Trophoblast cell (in vitro differentiated cells and primary cell): ENCODE results near the gene CHAT.
A peak's percentile ranks its signal among the peaks of the same experiment; 100 is the strongest.

Experiments
- DNase-seq, 2 donors: peaks; one replicate each; pipeline ENCODE4 v3.0.0-alpha.2; 2016
- H2AFZ ChIP-seq: 2 replicates; pipeline ENCODE4 v1.6.1; 2013; ENCODE audit warnings: low read length, moderate library complexity, mild to moderate bottlenecking; ENCODE audit not compliant: insufficient read depth, poor library complexity
- H2AK5ac ChIP-seq: 2 replicates; pipeline ENCODE4 v1.6.1; 2013; ENCODE audit warnings: mild to moderate bottlenecking, low read length
- H2BK120ac ChIP-seq: 2 replicates; pipeline ENCODE4 v1.6.1; 2013; ENCODE audit warnings: low read length, mild to moderate bottlenecking, moderate library complexity; ENCODE audit not compliant: insufficient read depth, poor library complexity
- H2BK12ac ChIP-seq: 2 replicates; pipeline ENCODE4 v1.6.1; 2013; ENCODE audit warnings: mild to moderate bottlenecking, low read length, moderate library complexity
- H2BK5ac ChIP-seq: 2 replicates; pipeline ENCODE4 v1.6.1; 2013; ENCODE audit warnings: low read length, low read depth, moderate library complexity, mild to moderate bottlenecking; ENCODE audit not compliant: poor library complexity
- H3K14ac ChIP-seq: 2 replicates; pipeline ENCODE4 v1.6.1; 2013; ENCODE audit warnings: mild to moderate bottlenecking, low read length
- H3K18ac ChIP-seq: 2 replicates; pipeline ENCODE4 v1.6.1; 2013; ENCODE audit warnings: mild to moderate bottlenecking, low read length
- H3K23ac ChIP-seq: 2 replicates; pipeline ENCODE4 v1.6.1; 2013; ENCODE audit warnings: low read length
- H3K27ac ChIP-seq: 2 replicates; pipeline ENCODE4 v1.5.1; 2013; ENCODE audit warnings: low read depth, mild to moderate bottlenecking, inconsistent platforms, low read length, moderate library complexity
- H3K27me3 ChIP-seq: 2 replicates; pipeline ENCODE4 v1.6.1; 2013; ENCODE audit warnings: inconsistent platforms, mild to moderate bottlenecking, low read length, moderate library complexity; ENCODE audit not compliant: insufficient read depth
- H3K36me3 ChIP-seq, 2 experiments: 1 replicate in 1 of 2; 2 replicates in 1 of 2; pipeline ENCODE4 v1.6.1; 2013; ENCODE audit warnings: low read length in 2 of 2, mild to moderate bottlenecking in 2 of 2, moderate library complexity in 1 of 2; ENCODE audit not compliant: insufficient read depth in 2 of 2, control insufficient read depth in 1 of 2
- H3K4ac ChIP-seq: 2 replicates; pipeline ENCODE4 v1.6.1; 2013; ENCODE audit warnings: low read depth, mild to moderate bottlenecking, low read length, moderate library complexity
- H3K4me1 ChIP-seq, 2 experiments: 1 replicate in 1 of 2; 2 replicates in 1 of 2; pipeline ENCODE4 v1.6.1; 2013; ENCODE audit warnings: low read length in 2 of 2, mild to moderate bottlenecking in 2 of 2, moderate library complexity in 1 of 2; ENCODE audit not compliant: insufficient read depth in 2 of 2, control insufficient read depth in 1 of 2
- H3K4me2 ChIP-seq: 2 replicates; pipeline ENCODE4 v1.6.1; 2013; ENCODE audit warnings: inconsistent platforms, mild to moderate bottlenecking, low read length, moderate library complexity
- H3K4me3 ChIP-seq: 2 replicates; pipeline ENCODE4 v1.5.1; 2013; ENCODE audit warnings: mild to moderate bottlenecking, low read depth, low read length, inconsistent platforms
- H3K79me1 ChIP-seq: one replicate; pipeline ENCODE4 v1.6.1; 2013; ENCODE audit warnings: low read length
- H3K79me2 ChIP-seq: 2 replicates; pipeline ENCODE4 v1.6.1; 2013; ENCODE audit warnings: low read length, mild to moderate bottlenecking; ENCODE audit not compliant: control insufficient read depth, insufficient read depth, poor library complexity
- H3K9ac ChIP-seq: 2 replicates; pipeline ENCODE4 v1.6.1; 2013; ENCODE audit warnings: mild to moderate bottlenecking, low read length
- H3K9me3 ChIP-seq: 2 replicates; pipeline ENCODE4 v1.6.1; 2013; ENCODE audit warnings: low read depth, mild to moderate bottlenecking, control low read depth, inconsistent platforms, low read length; ENCODE audit not compliant: insufficient read depth
- H4K12ac ChIP-seq: 2 replicates; pipeline ENCODE4 v1.6.1; 2013; ENCODE audit warnings: low read depth, mild to moderate bottlenecking, low read length, moderate library complexity
- H4K8ac ChIP-seq: 2 replicates; pipeline ENCODE4 v1.6.1; 2013; ENCODE audit warnings: low read depth, mild to moderate bottlenecking, low read length, moderate library complexity
- H4K91ac ChIP-seq: one replicate; pipeline ENCODE4 v1.6.1; 2013; ENCODE audit warnings: low read depth, mild to moderate bottlenecking, low read length, moderate library complexity
- WGBS: extraction: QIAGEN DNeasy Blood & Tissue Kit; methylation state at CpG from one replicate; pipeline ENCODE4 v1.1.7; 2013; ENCODE audit warnings: missing lambda C conversion rate; ENCODE audit not compliant: insufficient read length, insufficient coverage; ENCODE audit errors: extremely low coverage; 5-methylcytosine and 5-hydroxymethylcytosine counted together

The CHAT gene

GRCh38 chr10:49569031-49569631 is 44.7 kb upstream of the CHAT start:
- Histone ChIP-seq H3K4ac (no peak overlapping the region), H3K23ac (no peak overlapping the region), H4K91ac (no peak overlapping the region), H3K79me1 (no peaks in the 10 kb centered on the region), H2AFZ (no peak overlapping the region), H3K9me3 (peaks cover 7% of the 10 kb centered on the region), H3K27me3 (no peaks in the 10 kb centered on the region), H4K12ac (no peak overlapping the region), H3K4me3 (no peak overlapping the region), H3K27ac (no peak overlapping the region), H3K36me3 (no peaks in the 10 kb centered on the region), H2BK5ac (no peak overlapping the region), H3K79me2 (no peaks in the 10 kb centered on the region), H3K18ac (no peak overlapping the region), H2BK120ac (no peak overlapping the region), H2AK5ac (no peak overlapping the region), H3K4me1 (no peaks in the 10 kb centered on the region), H2BK12ac (no peak overlapping the region), H3K14ac (no peak overlapping the region), H3K9ac (no peak overlapping the region), H4K8ac (no peak overlapping the region), H3K4me2 (no peak overlapping the region)
- DNase-seq, result peak; percentile 43 to 92
- no CpG with 5 or more reads among the region's 3 CpGs for WGBS

DNA sequence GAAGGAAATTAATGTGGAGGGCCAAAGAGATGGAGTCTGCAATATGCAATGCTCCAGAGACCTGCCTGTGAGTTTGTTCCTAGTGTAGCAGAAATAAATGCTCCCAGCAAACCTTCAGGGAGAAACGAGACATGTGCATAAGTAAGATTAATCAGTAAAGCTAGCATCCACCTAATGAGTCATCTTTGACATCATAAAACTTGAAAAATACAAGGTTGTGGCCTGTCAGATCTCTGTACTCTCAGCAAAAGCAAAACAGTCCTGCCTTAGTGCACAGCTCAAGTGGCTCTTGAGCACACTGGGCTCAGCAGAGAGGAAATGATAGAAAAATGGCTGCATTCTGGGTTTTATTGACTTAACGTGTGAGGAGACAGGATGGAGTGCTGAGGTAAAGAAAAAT is 42.4 kb upstream of the CHAT start:
- Histone ChIP-seq H2BK5ac (no peak overlapping the region), H3K9me3 (peaks cover 7% of the 10 kb centered on the region), H2AK5ac (no peak overlapping the region), H4K8ac (no peak overlapping the region), H2BK120ac (no peak overlapping the region), H3K36me3 (no peaks in the 10 kb centered on the region), H3K18ac (no peak overlapping the region), H3K27me3 (no peaks in the 10 kb centered on the region), H3K4me1 (no peaks in the 10 kb centered on the region), H3K4me2 (no peak overlapping the region), H3K4me3 (no peak overlapping the region), H2AFZ (no peak overlapping the region), H3K79me1 (no peaks in the 10 kb centered on the region), H3K79me2 (no peaks in the 10 kb centered on the region), H2BK12ac (no peak overlapping the region), H3K23ac (no peak overlapping the region), H4K91ac (no peak overlapping the region), H3K14ac (no peak overlapping the region), H3K27ac (no peak overlapping the region), H4K12ac (no peak overlapping the region), H3K9ac (no peak overlapping the region), H3K4ac (no peak overlapping the region)
- DNase-seq, result no peak
- WGBS, result no CpG with 5 or more reads among the region's 2 CpGs

GRCh38 chr10:49572594-49573114 is 41.2 kb upstream of the CHAT start:
- Histone ChIP-seq H3K14ac (no peak overlapping the region), H4K91ac (no peak overlapping the region), H3K9me3 (peaks cover 7% of the 10 kb centered on the region), H3K4ac (no peak overlapping the region), H3K9ac (no peak overlapping the region), H2AK5ac (no peak overlapping the region), H3K79me2 (no peaks in the 10 kb centered on the region), H3K79me1 (no peaks in the 10 kb centered on the region), H3K36me3 (no peaks in the 10 kb centered on the region), H3K4me3 (no peak overlapping the region), H3K23ac (no peak overlapping the region), H3K4me1 (no peaks in the 10 kb centered on the region), H2AFZ (no peak overlapping the region), H3K27me3 (no peaks in the 10 kb centered on the region), H2BK5ac (no peak overlapping the region), H2BK12ac (no peak overlapping the region), H3K4me2 (no peak overlapping the region), H3K18ac (no peak overlapping the region), H3K27ac (no peak overlapping the region), H2BK120ac (no peak overlapping the region), H4K12ac (no peak overlapping the region), H4K8ac (no peak overlapping the region)
- no CpG with 5 or more reads among the region's 9 CpGs for WGBS
- DNase-seq, result no peak

DNA sequence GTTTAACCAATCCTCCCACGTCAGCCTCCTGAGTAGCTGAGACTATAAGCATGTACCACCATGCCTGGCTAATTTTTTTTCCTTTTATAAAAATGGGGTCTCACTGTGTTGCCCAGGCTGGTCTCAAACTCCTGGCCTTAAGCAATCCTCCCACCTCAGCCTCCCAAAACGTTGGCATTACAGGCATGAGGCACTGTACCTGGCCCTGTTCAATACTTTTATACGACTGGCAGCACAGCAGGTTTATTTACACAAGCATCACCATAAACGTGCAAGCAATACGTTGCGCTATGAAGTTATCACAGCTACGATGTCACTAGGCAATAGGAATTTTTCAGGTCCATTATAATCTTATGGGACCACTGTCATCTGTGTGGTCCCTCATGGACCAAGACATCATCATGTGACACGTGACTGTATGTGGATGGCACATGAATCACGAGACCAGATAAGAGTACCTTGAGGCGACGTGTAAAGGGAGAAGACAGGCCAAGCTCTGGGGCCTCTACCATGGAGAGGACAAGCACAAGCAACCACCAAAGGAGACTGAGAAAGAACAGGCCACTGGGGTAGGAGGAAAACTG is 38.3 kb upstream of the CHAT start:
- Histone ChIP-seq H2BK12ac (no peak overlapping the region), H3K18ac (no peak overlapping the region), H3K4ac (no peak overlapping the region), H3K9me3 (peaks cover 3% of the 10 kb centered on the region), H4K91ac (no peak overlapping the region), H4K8ac (no peak overlapping the region), H2AK5ac (no peak overlapping the region), H3K4me1 (no peaks in the 10 kb centered on the region), H2BK5ac (no peak overlapping the region), H3K4me3 (no peak overlapping the region), H3K79me2 (no peaks in the 10 kb centered on the region), H3K9ac (no peak overlapping the region), H2AFZ (no peak overlapping the region), H3K79me1 (no peaks in the 10 kb centered on the region), H4K12ac (no peak overlapping the region), H3K14ac (no peak overlapping the region), H3K27ac (no peak overlapping the region), H3K23ac (no peak overlapping the region), H2BK120ac (no peak overlapping the region), H3K27me3 (no peaks in the 10 kb centered on the region), H3K4me2 (no peak overlapping the region), H3K36me3 (no peaks in the 10 kb centered on the region)
- DNase-seq, result no peak
- WGBS, result no CpG with 5 or more reads among the region's 11 CpGs
